ENCODE data around the gene TBPL2.
"Not testable (repeated sequence)": the region's sequence is repeated elsewhere in the genome, so short reads cannot be mapped to it uniquely, and the experiment has no call there.

TBPL2 gene

GRCh38 chr14:55438066-55438683, 2.2 kb downstream of the TBPL2 start:
- peak; percentile 17 for DNase-seq

- DNase-seq, result no peak
Observed at GRCh38 chr14:55436931-55437330, 3.5 kb downstream of the TBPL2 start.

- no peak for DNase-seq
Observed at GRCh38 chr14:55436519-55436918, 3.9 kb downstream of the TBPL2 start.

- no peak for DNase-seq
Observed at GRCh38 chr14:55434805-55435174, 5.6 kb downstream of the TBPL2 start.

GRCh38 chr14:55433880-55434804, 6.3 kb downstream of the TBPL2 start:
- peak; percentile 14 for DNase-seq

GRCh38 chr14:55432628-55433027, 7.8 kb downstream of the TBPL2 start:
- DNase-seq, result no peak

GRCh38 chr14:55430024-55430690, 10.3 kb downstream of the TBPL2 start:
- peak; percentile 78 for DNase-seq

GRCh38 chr14:55427439-55427838, 13.0 kb downstream of the TBPL2 start:
- DNase-seq, result no peak

GRCh38 chr14:55426891-55427290, 13.5 kb downstream of the TBPL2 start:
- no peak for DNase-seq

GRCh38 chr14:55425091-55425490, 15.3 kb downstream of the TBPL2 start:
- no peak for DNase-seq

- DNase-seq, result no peak
Observed at GRCh38 chr14:55423969-55424368, 16.4 kb downstream of the TBPL2 start.

GRCh38 chr14:55422338-55422737, 18.1 kb downstream of the TBPL2 start:
- DNase-seq, result not testable (repeated sequence)

- no peak for DNase-seq
Observed at GRCh38 chr14:55419663-55420062, 20.8 kb downstream of the TBPL2 start.

- DNase-seq, result no peak
Observed at GRCh38 chr14:55418411-55418810, 22.0 kb downstream of the TBPL2 start.

GRCh38 chr14:55417955-55418354, 22.5 kb downstream of the TBPL2 start:
- DNase-seq, result no peak

GRCh38 chr14:55416866-55417265, 23.6 kb downstream of the TBPL2 start:
- no peak for DNase-seq

- DNase-seq, result no peak
Observed at GRCh38 chr14:55414551-55414950, 25.9 kb downstream of the TBPL2 start.

GRCh38 chr14:55412676-55413075, 27.7 kb downstream of the TBPL2 start:
- DNase-seq, result no peak

- DNase-seq, result peak; percentile 78
Observed at GRCh38 chr14:55411426-55412389, 28.7 kb downstream of the TBPL2 start, which contains the start of gene ATG14. Gene ATG14 (minus strand): TSS chr14:55411830. CDS start chr14:55411822, 8 bp downstream.

- no peak for DNase-seq
Observed at GRCh38 chr14:55410876-55411275, 29.5 kb downstream of the TBPL2 start.

- DNase-seq, result no peak
Observed at GRCh38 chr14:55404173-55404854, 36.1 kb downstream of the TBPL2 start.

- DNase-seq, result no peak
Observed at GRCh38 chr14:55401751-55402150, 38.7 kb downstream of the TBPL2 start.
